Left lung (tissue), 10 donors: ENCODE results near the gene GOSR2. TPM values are rescaled to one million over a fixed set of nuclear protein-coding genes. Genes with fewer than 3 reads are reported as not detected.

Experiments used
- ATAC-seq: fragments of 200-7000 bp; cut with Tn5 transposase; one replicate; pipeline ENCODE4 v1.9.1; 2020; ENCODE audit warnings: moderate library complexity
- DNase-seq, 4 donors: peaks; one replicate each; pipeline ENCODE4 v3.0.0-alpha.2; 2013 to 2020
- H3K27ac ChIP-seq, 2 donors: fragments of 200-600 bp; sonication (generic) in 1 of 2; one replicate each; pipeline versions ENCODE4 v1.5.0 to v1.8.0; 2020 to 2021
- H3K27me3 ChIP-seq, 2 donors: fragments of 200-600 bp; sonication (generic) in 1 of 2; one replicate each; pipeline versions ENCODE4 v1.5.0 to v1.8.0; 2020 to 2021
- H3K36me3 ChIP-seq, 2 donors: fragments of 200-600 bp; sonication (generic) in 1 of 2; one replicate each; pipeline versions ENCODE4 v1.5.0 to v1.8.0; 2020 to 2021
- H3K4me1 ChIP-seq, 2 donors: fragments of 200-600 bp; one replicate each; pipeline ENCODE4 v1.8.0; 2021
- H3K4me3 ChIP-seq, 2 donors: fragments of 200-600 bp; sonication (generic) in 1 of 2; one replicate each; pipeline versions ENCODE4 v1.5.0 to v1.8.0; 2020 to 2021; ENCODE audit warnings: mild to moderate bottlenecking in 1 of 2
- H3K9me3 ChIP-seq, 2 donors: fragments of 200-600 bp; sonication (generic) in 1 of 2; one replicate each; pipeline versions ENCODE4 v1.5.0 to v1.8.0; 2020 to 2021
- CTCF ChIP-seq, 2 donors: fragments of 200-600 bp; sonication (generic) in 1 of 2; IDR thresholded peaks; one replicate each; pipeline versions ENCODE4 v1.5.0 to v1.8.0; 2021; ENCODE audit warnings: antibody characterized with exemption in 2 of 2
- intact Hi-C, 2 donors: fragments of 100-400 bp; cut with DNase I; formaldehyde crosslinking; loops; one replicate each; pipeline versions ENCODE4 v1.11.2 to v1.14.2; 2022
- polyA plus RNA-seq, 6 donors: library from polyadenylated mRNA; unstranded; fragments of 120-200 nt; gene quantifications; one replicate each; pipeline ENCODE4 v1.2.1, GENCODE V29; 2013; ENCODE audit not compliant: insufficient read length in 6 of 6
- total RNA-seq, 2 donors: library from RNA; stranded (reverse); fragmentation: NEBNext Ultra II Directional; extraction: Animal tissue kit (Norgen Biotek cat#: 25700); gene quantifications; one replicate each; pipeline ENCODE4 v1.2.1, GENCODE V29; 2021
- donor health status: DM: no; HTN: yes; CAD: no.
- donor health status: DM: no; HTN: no; CAD: no.

GOSR2 gene
- total and polyA plus RNA-seq, 8 donors: 42.5 to 67.4 (median 47.6) TPM

- Histone ChIP-seq H3K9me3 (no peaks in the 10 kb centered on the region), H3K27ac (no peak overlapping the region), H3K27me3 (peaks cover 4 to 33% of the 10 kb centered on the region in 2 donors), H3K4me1 (peaks cover 0 to 6% of the 10 kb centered on the region in 2 donors), H3K4me3 (no peak overlapping the region), H3K36me3 (no peaks in the 10 kb centered on the region)
- ATAC-seq (no peak), DNase-seq (no peak)
- intact Hi-C loops: no loop called here
- TF ChIP-seq CTCF (IDR thresholded peaks at IDR 0.05): no peak
Observed at GRCh38 chr17:46890638-46891037, 32.3 kb upstream of the GOSR2 start.

GRCh38 chr17:46892192-46892703 is 30.7 kb upstream of the GOSR2 start:
- Histone ChIP-seq H3K27me3 (peaks cover 0 to 33% of the 10 kb centered on the region in 2 donors), H3K27ac (no peak overlapping the region)

GRCh38 chr17:46894024-46894423 is 28.9 kb upstream of the GOSR2 start:
- DNase-seq (no peak), ATAC-seq (no peak)
- Histone ChIP-seq H3K4me1 (peaks cover 0 to 6% of the 10 kb centered on the region in 2 donors), H3K9me3 (peaks cover 0 to 5% of the 10 kb centered on the region in 2 donors), H3K4me3 (no peak overlapping the region), H3K27ac (no peak overlapping the region), H3K36me3 (no peaks in the 10 kb centered on the region), H3K27me3 (peaks cover 0 to 33% of the 10 kb centered on the region in 2 donors)
- TF ChIP-seq CTCF (IDR thresholded peaks at IDR 0.05): no peak
- intact Hi-C loops: no loop called here

More at GRCh38 chr17:46892192-46892703, 30.7 kb upstream of the GOSR2 start:
- Histone ChIP-seq H3K4me3 (no peak overlapping the region), H3K4me1 (peaks cover 0 to 6% of the 10 kb centered on the region in 2 donors), H3K9me3 (no peaks in the 10 kb centered on the region), H3K36me3 (no peaks in the 10 kb centered on the region)
- no peak for DNase-seq
- no peak for ATAC-seq
- intact Hi-C loops: no loop called here
- no peak for TF ChIP-seq CTCF (IDR thresholded peaks at IDR 0.05)

- ATAC-seq (no peak), DNase-seq (peak in 2 of 4 donors; percentile 13 to 28)
- H3K36me3 ChIP-seq: no peaks in the 10 kb centered on the region
- no peak overlapping the region for H3K4me3 ChIP-seq
- H3K27me3 ChIP-seq: peaks cover 0 to 33% of the 10 kb centered on the region in 2 donors
- H3K27ac ChIP-seq: no peak overlapping the region
- intact Hi-C loops: no loop called here
- peaks cover 0 to 6% of the 10 kb centered on the region in 2 donors for H3K9me3 ChIP-seq
- TF ChIP-seq CTCF (IDR thresholded peaks at IDR 0.05): no peak
- peaks cover 0 to 6% of the 10 kb centered on the region in 2 donors for H3K4me1 ChIP-seq
Observed at GRCh38 chr17:46894476-46895151, 28.3 kb upstream of the GOSR2 start.

- H3K9me3 ChIP-seq: peaks cover 0 to 6% of the 10 kb centered on the region in 2 donors
- H3K27me3 ChIP-seq: peaks cover 0 to 33% of the 10 kb centered on the region in 2 donors
- no peak overlapping the region for H3K27ac ChIP-seq
- no peak overlapping the region for H3K4me3 ChIP-seq
- DNase-seq: peak in 1 of 4 donors; percentile 4
- no peak for TF ChIP-seq CTCF (IDR thresholded peaks at IDR 0.05)
- H3K4me1 ChIP-seq: peaks cover 0 to 6% of the 10 kb centered on the region in 2 donors
- no peaks in the 10 kb centered on the region for H3K36me3 ChIP-seq
- no peak for ATAC-seq
- intact Hi-C loops: no loop called here
Observed at GRCh38 chr17:46895171-46895570, 27.8 kb upstream of the GOSR2 start.
